GM12878 (cell line): ENCODE results near the gene TNNT2. TPM values are rescaled to one million over a fixed set of nuclear protein-coding genes. Genes with fewer than 3 reads are reported as not detected.
A peak's percentile ranks its signal among the peaks of the same experiment; 100 is the strongest.

Experiments
- ATAC-seq: fragments of 200-7000 bp; cut with Tn5 transposase; 3 replicates; pipeline ENCODE4 v1.9.1; 2020; ENCODE audit warnings: mild to moderate bottlenecking, moderate library complexity
- BruUV-seq: library from RNA; stranded (reverse); fragments of 400-500 nt; replicated peaks from 2 replicates; lab custom pipeline; 2021; lab: Mats Ljungman, UMichigan
- CTCF ChIA-PET: fragments of 300-600 bp; sonication (Branson Sonifier 250); formaldehyde crosslinking; extraction: SDS; loops from one replicate; lab custom pipeline; 2021; ENCODE audit warnings: inconsistent platforms; lab: Yijun Ruan, JAX
- POLR2A ChIA-PET: fragments of 350-600 bp; formaldehyde crosslinking; extraction: SDS; loops from one replicate; lab custom pipeline; 2021; ENCODE audit warnings: inconsistent platforms; lab: Charles Lee
- RAD21 ChIA-PET: fragments of 300-600 bp; sonication (Branson Sonifier 250); formaldehyde crosslinking; loops from one replicate; lab custom pipeline; 2023; ENCODE audit warnings: antibody characterized with exemption; ENCODE audit not compliant: unreplicated experiment; lab: Charles Lee
- SMC1A ChIA-PET: fragments of 300-600 bp; sonication (Branson Sonifier 250); formaldehyde crosslinking; loops from one replicate; lab custom pipeline; 2023; ENCODE audit not compliant: unreplicated experiment, uncharacterized antibody; lab: Charles Lee
- DNase-seq: peaks from one replicate; pipeline ENCODE4 v3.0.0-alpha.2; 2011; ENCODE audit warnings: low read depth, low spot score
- FAIRE-seq: peaks from 3 replicates; lab custom pipeline; 2011; peaks lifted over from hg19 to GRCh38; lab: Jason Lieb, UNC
- H2AFZ ChIP-seq: 2 replicates; pipeline ENCODE4 v1.6.0; 2011; ENCODE audit warnings: low read depth, low read length, control low read depth; ENCODE audit not compliant: control insufficient read depth
- H3K27ac ChIP-seq: 2 replicates; pipeline ENCODE4 v1.5.1; 2011; ENCODE audit warnings: control low read depth; ENCODE audit not compliant: control insufficient read depth, insufficient read depth
- H3K27me3 ChIP-seq, 2 experiments: replicated peaks in 1 of 2; 2 replicates each; pipeline versions ENCODE4 v1.6.0 to v1.6.1; 2011; ENCODE audit warnings: low read length in 1 of 2; ENCODE audit not compliant: control insufficient read depth in 2 of 2, insufficient read depth in 2 of 2
- H3K36me3 ChIP-seq, 2 experiments: 2 replicates each; pipeline ENCODE4 v1.5.1; 2011; ENCODE audit warnings: low read length in 1 of 2; ENCODE audit not compliant: control insufficient read depth in 2 of 2, insufficient read depth in 2 of 2
- H3K4me1 ChIP-seq: 2 replicates; pipeline ENCODE4 v1.6.1; 2011; ENCODE audit warnings: mild to moderate bottlenecking, low read length, moderate library complexity, mixed read lengths; ENCODE audit not compliant: control insufficient read depth, insufficient read depth
- H3K4me2 ChIP-seq: 2 replicates; pipeline ENCODE4 v1.6.0; 2011; ENCODE audit warnings: control low read depth; ENCODE audit not compliant: control insufficient read depth, insufficient read depth
- H3K4me3 ChIP-seq: fragments of 200-600 bp; sonication (generic); 2 replicates; pipeline ENCODE4 v1.5.1; 2016
- H3K79me2 ChIP-seq: 2 replicates; pipeline ENCODE4 v1.6.0; 2011; ENCODE audit warnings: low read length; ENCODE audit not compliant: control insufficient read depth, insufficient read depth
- H3K9ac ChIP-seq: 2 replicates; pipeline ENCODE4 v1.8.0; 2011; ENCODE audit warnings: low read length, control low read depth, mixed read lengths; ENCODE audit not compliant: control insufficient read depth, insufficient read depth
- H3K9me3 ChIP-seq: replicated peaks from 3 replicates; pipeline ENCODE4 v1.5.1; 2011; ENCODE audit warnings: mild to moderate bottlenecking, low read length; ENCODE audit not compliant: control insufficient read depth, insufficient read depth
- H4K20me1 ChIP-seq: 2 replicates; pipeline ENCODE4 v1.6.0; 2011; ENCODE audit not compliant: control insufficient read depth, insufficient read depth
- DPF2 ChIP-seq: fragments of 450-650 bp; IDR thresholded peaks from 2 replicates; pipeline ENCODE4 v1.6.1; 2017; ENCODE audit warnings: mild to moderate bottlenecking
- RAD21 ChIP-seq: IDR thresholded peaks from 2 replicates; pipeline ENCODE4 v1.6.1; 2011; ENCODE audit warnings: mild to moderate bottlenecking, low read depth, low read length, moderate library complexity; ENCODE audit not compliant: insufficient read depth
- SMC3 ChIP-seq: IDR thresholded peaks from 2 replicates; pipeline ENCODE4 v1.6.1; 2011; ENCODE audit warnings: low read length, improper control_type of control experiment, borderline replicate concordance
- WGBS: methylation state at CpG from one replicate; pipeline ENCODE4 v1.1.6; 2016; ENCODE audit warnings: low lambda C conversion rate; ENCODE audit not compliant: insufficient replicate concordance, insufficient coverage; ENCODE audit errors: missing lambda C conversion rate; 5-methylcytosine and 5-hydroxymethylcytosine counted together
- in situ Hi-C: fragments of 300-500 bp; cut with MboI; formaldehyde crosslinking; loops from 9 replicates; pipeline ENCODE4 v1.14.3; 2018; ENCODE audit warnings: mixed read lengths
- intact Hi-C: fragments of 100-400 bp; cut with micrococcal nuclease; formaldehyde crosslinking; loops from one replicate; pipeline ENCODE4 v1.14.2; 2022; ENCODE audit not compliant: unreplicated experiment
- polyA plus RNA-seq, 11 experiments: library from polyadenylated mRNA; depleted of rRNA in 4 of 11; unstranded in 6 of 11; stranded (reverse) in 5 of 11; fragments of >200 nt; fragmentation: Nextera tagmentation in 4 of 11; fragmentation: Illumina TruSeq in 1 of 11; extraction: Ambion mirVana in 4 of 11; extraction: Trizol in 1 of 11; gene quantifications; 1 replicate in 1 of 11; 2 replicates in 10 of 11; pipeline versions ENCODE4 v1.2.1 to v1.2.3, GENCODE V29; 2011 to 2016; ENCODE audit warnings: inconsistent platforms in 2 of 11, missing spikeins in 2 of 11, low read depth in 1 of 11
- total RNA-seq, 4 experiments: library from RNA; depleted of rRNA in 3 of 4; stranded (reverse); fragments of >200 nt in 3 of 4; fragmentation: Illumina TruSeq in 1 of 4; extraction: Trizol in 1 of 4; gene quantifications; 2 replicates each; pipeline versions ENCODE4 v1.2.1 to v1.2.3, GENCODE V29; 2013 to 2021
- TF ChIP-seq, protein P1 (sequence below), 3 experiments: IDR thresholded peaks in 2 of 3; conservative IDR thresholded peaks in 1 of 3; 2 replicates each; pipeline ENCODE4 v1.5.1; 2011; ENCODE audit warnings: low read depth in 3 of 3, low read length in 3 of 3, mild to moderate bottlenecking in 3 of 3, control low read depth in 2 of 3, moderate library complexity in 2 of 3, inconsistent platforms in 1 of 3, mixed read lengths in 1 of 3; ENCODE audit not compliant: control insufficient read depth in 2 of 3, insufficient read depth in 1 of 3; ENCODE audit errors: extremely low read depth in 1 of 3
- TF ChIP-seq, protein P2 (sequence below): fragments of 450-650 bp; formaldehyde crosslinking; IDR thresholded peaks from 2 replicates; pipeline ENCODE4 v1.4.0; 2022; ENCODE audit warnings: mild to moderate bottlenecking, moderate library complexity

The TNNT2 gene
- total and polyA plus RNA-seq, 10 of the 15 experiments (the other 5 are each of a cell fraction or from before 2014, with no cell fraction given), result 2.2 TPM; not detected in 9

DNA sequence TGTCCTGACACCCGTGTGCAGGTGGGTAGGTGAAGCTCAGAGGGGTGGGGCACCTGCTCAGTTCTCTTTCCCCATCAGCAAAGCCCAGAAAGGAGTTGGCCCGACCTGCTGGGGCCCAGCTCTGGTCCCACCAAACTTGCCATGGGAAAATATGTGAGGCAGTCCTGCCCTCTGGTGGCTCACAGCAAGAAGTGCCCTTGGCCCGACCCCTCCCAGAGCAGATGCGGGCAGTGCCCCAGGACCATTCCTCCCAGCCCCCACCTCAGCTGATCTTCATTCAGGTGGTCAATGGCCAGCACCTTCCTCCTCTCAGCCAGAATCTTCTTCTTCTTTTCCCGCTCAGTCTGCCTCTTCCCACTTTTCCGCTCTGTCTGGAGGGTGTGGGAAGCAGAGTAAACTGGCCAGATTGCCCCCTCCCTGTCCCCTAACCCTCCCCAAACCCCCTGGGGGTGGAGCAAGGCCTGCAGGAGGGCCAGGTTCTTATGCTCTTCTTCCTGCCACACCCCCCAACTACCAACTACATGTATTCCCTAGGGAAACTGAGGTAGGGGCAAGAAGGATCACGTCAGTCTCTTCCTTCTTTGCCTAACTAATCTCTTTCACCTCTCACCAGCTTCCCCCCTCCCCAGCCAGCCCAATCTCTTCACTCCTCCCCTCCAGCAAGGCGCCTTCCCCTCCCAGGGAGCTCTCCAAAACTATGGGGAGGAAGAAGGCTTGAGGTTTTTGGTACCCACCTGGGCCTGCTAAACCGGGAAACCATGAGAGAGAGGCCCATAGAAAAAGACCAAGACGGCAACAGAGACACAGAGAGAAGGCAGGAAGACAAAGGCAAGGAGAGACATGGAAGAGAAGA lies 15.6 kb downstream of the TNNT2 start:
- Histone ChIP-seq H3K36me3 (no peaks in the 10 kb centered on the region), H3K4me3 (no peak overlapping the region), H3K9me3 (no peaks in the 10 kb centered on the region), H3K79me2 (no peaks in the 10 kb centered on the region), H4K20me1 (no peaks in the 10 kb centered on the region), H3K9ac (no peak overlapping the region), H3K27ac (no peak overlapping the region), H2AFZ (no peak overlapping the region), H3K27me3 (peaks cover 3 to 4% of the 10 kb centered on the region in 2 experiments), H3K4me1 (no peaks in the 10 kb centered on the region), H3K4me2 (no peak overlapping the region)
- peak; percentile 71 for TF ChIP-seq RAD21
- TF ChIP-seq DPF2, result no peak
- TF ChIP-seq, protein P1, sequence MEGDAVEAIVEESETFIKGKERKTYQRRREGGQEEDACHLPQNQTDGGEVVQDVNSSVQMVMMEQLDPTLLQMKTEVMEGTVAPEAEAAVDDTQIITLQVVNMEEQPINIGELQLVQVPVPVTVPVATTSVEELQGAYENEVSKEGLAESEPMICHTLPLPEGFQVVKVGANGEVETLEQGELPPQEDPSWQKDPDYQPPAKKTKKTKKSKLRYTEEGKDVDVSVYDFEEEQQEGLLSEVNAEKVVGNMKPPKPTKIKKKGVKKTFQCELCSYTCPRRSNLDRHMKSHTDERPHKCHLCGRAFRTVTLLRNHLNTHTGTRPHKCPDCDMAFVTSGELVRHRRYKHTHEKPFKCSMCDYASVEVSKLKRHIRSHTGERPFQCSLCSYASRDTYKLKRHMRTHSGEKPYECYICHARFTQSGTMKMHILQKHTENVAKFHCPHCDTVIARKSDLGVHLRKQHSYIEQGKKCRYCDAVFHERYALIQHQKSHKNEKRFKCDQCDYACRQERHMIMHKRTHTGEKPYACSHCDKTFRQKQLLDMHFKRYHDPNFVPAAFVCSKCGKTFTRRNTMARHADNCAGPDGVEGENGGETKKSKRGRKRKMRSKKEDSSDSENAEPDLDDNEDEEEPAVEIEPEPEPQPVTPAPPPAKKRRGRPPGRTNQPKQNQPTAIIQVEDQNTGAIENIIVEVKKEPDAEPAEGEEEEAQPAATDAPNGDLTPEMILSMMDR (IDR thresholded peaks at IDR 0.05 in 2 of 3, conservative IDR thresholded peaks at IDR 0.05 in 1 of 3; ENCODE audit: control insufficient read depth in 2 of 3, extremely low read depth in 1 of 3, insufficient read depth in 1 of 3, low read depth in 3 of 3, low read length in 3 of 3), result peak; percentile 71 to 85 (median 80)
- TF ChIP-seq, protein P2, sequence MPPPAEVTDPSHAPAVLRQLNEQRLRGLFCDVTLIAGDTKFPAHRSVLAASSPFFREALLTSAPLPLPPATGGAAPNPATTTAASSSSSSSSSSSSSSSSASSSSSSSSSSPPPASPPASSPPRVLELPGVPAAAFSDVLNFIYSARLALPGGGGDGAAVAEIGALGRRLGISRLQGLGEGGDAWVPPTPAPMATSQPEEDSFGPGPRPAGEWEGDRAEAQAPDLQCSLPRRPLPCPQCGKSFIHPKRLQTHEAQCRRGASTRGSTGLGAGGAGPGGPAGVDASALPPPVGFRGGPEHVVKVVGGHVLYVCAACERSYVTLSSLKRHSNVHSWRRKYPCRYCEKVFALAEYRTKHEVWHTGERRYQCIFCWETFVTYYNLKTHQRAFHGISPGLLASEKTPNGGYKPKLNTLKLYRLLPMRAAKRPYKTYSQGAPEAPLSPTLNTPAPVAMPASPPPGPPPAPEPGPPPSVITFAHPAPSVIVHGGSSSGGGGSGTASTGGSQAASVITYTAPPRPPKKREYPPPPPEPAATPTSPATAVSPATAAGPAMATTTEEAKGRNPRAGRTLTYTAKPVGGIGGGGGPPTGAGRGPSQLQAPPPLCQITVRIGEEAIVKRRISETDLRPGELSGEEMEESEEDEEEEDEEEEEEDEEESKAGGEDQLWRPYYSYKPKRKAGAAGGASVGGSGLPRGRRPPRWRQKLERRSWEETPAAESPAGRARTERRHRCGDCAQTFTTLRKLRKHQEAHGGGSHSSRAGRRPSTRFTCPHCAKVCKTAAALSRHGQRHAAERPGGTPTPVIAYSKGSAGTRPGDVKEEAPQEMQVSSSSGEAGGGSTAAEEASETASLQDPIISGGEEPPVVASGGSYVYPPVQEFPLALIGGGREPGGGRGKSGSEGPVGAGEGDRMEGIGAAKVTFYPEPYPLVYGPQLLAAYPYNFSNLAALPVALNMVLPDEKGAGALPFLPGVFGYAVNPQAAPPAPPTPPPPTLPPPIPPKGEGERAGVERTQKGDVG (CRISPR knock-in tag), result no peak
- TF ChIP-seq SMC3, result peak; percentile 75
- POLR2A ChIA-PET, result no interaction called here
- 2% methylated on average over 8 of the region's 10 CpGs for WGBS
- BruUV-seq, result no TSS peak
- FAIRE-seq (no peak), DNase-seq (no peak), ATAC-seq (peak; percentile 92)
- intact Hi-C loops (loop anchor here (1.0 to 10.0 kb wide), 2 partner anchors 108 to 277 kb away; no protein-coding TSS in a partner anchor), in situ Hi-C loops (no loop called here)
- CTCF ChIA-PET, result interaction anchor here (0.6 to 3.6 kb wide), 11 partner anchors 12 to 402 kb away, joined by 3 to 36 read pairs (median 7); no protein-coding TSS in a partner anchor
- RAD21 ChIA-PET, result interaction anchor here (1.3 to 1.6 kb wide), 4 partner anchors 7 to 108 kb away, joined by 3 to 6 read pairs (median 4); no protein-coding TSS in a partner anchor
- SMC1A ChIA-PET, result interaction anchor here (0.6 to 2.3 kb wide), 5 partner anchors 8 to 186 kb away, joined by 3 to 11 read pairs (median 6); no protein-coding TSS in a partner anchor
